Measurements from ENCODE around the gene BOLA3. TPM values are rescaled to one million over a fixed set of nuclear protein-coding genes. Genes with fewer than 3 reads are reported as not detected.

Gene BOLA3
- total and polyA plus RNA-seq, 12 donors, result 63.9 to 166 (median 85.5) TPM

GRCh38 chr2:74095632-74096031, 52.1 kb downstream of the BOLA3 start:
- DNase-seq, result no peak
- Histone ChIP-seq H3K9me3 (no peaks in the 10 kb centered on the region), H3K36me3 (peaks cover 0 to 96% (median 12%) of the 10 kb centered on the region in 9 donors), H3K27ac (no peak overlapping the region), H3K4me3 (no peak overlapping the region), H3K4me1 (peaks cover 0 to 7% (median 0%) of the 10 kb centered on the region in 9 donors), H3K27me3 (no peaks in the 10 kb centered on the region)
- 89 to 92% methylated on average over 3 of the region's 3 CpGs for WGBS, 2 donors
- intact Hi-C loops (cut with DNase I), result no loop called here
- ATAC-seq, result no peak
- TF ChIP-seq CTCF (IDR thresholded peaks at IDR 0.05), result no peak

GRCh38 chr2:74094291-74094690, 53.4 kb downstream of the BOLA3 start:
- Histone ChIP-seq H3K4me3 (no peak overlapping the region), H3K27me3 (no peaks in the 10 kb centered on the region), H3K9me3 (no peaks in the 10 kb centered on the region), H3K4me1 (no peaks in the 10 kb centered on the region), H3K36me3 (peaks cover 0 to 96% (median 12%) of the 10 kb centered on the region in 9 donors), H3K27ac (no peak overlapping the region)
- ATAC-seq (no peak), DNase-seq (no peak)
- no peak for TF ChIP-seq CTCF (IDR thresholded peaks at IDR 0.05)
- 90% methylated on average over 7 of the region's 7 CpGs for WGBS, 2 donors
- intact Hi-C loops (cut with DNase I), result no loop called here

- Histone ChIP-seq H3K4me3 (no peak overlapping the region), H3K27ac (no peak overlapping the region), H3K9me3 (no peaks in the 10 kb centered on the region), H3K36me3 (peaks cover 0 to 96% (median 12%) of the 10 kb centered on the region in 9 donors), H3K4me1 (no peaks in the 10 kb centered on the region), H3K27me3 (no peaks in the 10 kb centered on the region)
- intact Hi-C loops (cut with DNase I), result no loop called here
- TF ChIP-seq CTCF (IDR thresholded peaks at IDR 0.05), result no peak
- no peak for ATAC-seq
- no peak for DNase-seq
- 87 to 88% methylated on average over 6 of the region's 6 CpGs for WGBS, 2 donors
Measured at GRCh38 chr2:74093840-74094239, 53.9 kb downstream of the BOLA3 start.

- ATAC-seq (no peak), DNase-seq (no peak)
- H3K27me3 ChIP-seq, result no peaks in the 10 kb centered on the region
- intact Hi-C loops (cut with DNase I), result no loop called here
- H3K4me3 ChIP-seq, result no peak overlapping the region
- H3K4me1 ChIP-seq, result no peaks in the 10 kb centered on the region
- H3K36me3 ChIP-seq, result peaks cover 0 to 96% (median 13%) of the 10 kb centered on the region in 9 donors
- H3K27ac ChIP-seq, result no peak overlapping the region
- H3K9me3 ChIP-seq, result no peaks in the 10 kb centered on the region
- TF ChIP-seq CTCF (IDR thresholded peaks at IDR 0.05), result no peak
- WGBS, 2 donors, result 93 to 94% methylated on average over 13 of the region's 13 CpGs
Measured at GRCh38 chr2:74093426-74093825, 54.3 kb downstream of the BOLA3 start.

All from heart right ventricle (tissue), 16 donors.